HG02943 (cell line): Measurements from ENCODE around the gene DARS1.

ENCODE experiments used
- ATAC-seq: cut with Tn5 transposase; IDR thresholded peaks from one replicate; pipeline ENCODE4 v1.9.1; 2021; ENCODE audit warnings: mild to moderate bottlenecking, low read depth, moderate library complexity; ENCODE audit not compliant: unreplicated experiment

The DARS1 gene

DNA sequence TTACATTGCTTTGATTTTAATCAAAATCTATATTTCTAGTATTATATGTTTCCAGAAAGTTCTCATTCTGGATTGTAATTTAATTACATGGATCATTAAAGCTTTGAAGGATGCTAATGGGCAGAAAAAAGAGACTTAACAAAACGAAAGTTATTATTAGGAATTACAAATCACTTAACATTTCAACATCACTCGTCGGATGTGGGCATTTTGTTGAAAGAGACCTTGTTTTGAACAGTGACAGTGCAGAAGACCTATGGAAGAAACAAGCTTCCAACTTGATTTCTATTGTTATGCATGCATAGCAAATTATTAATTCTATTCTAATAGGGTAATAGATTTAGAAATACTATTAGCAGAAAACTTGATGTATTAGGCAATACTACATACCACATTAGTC, 31.4 kb upstream of the DARS1 start:
- no peak for ATAC-seq

DNA sequence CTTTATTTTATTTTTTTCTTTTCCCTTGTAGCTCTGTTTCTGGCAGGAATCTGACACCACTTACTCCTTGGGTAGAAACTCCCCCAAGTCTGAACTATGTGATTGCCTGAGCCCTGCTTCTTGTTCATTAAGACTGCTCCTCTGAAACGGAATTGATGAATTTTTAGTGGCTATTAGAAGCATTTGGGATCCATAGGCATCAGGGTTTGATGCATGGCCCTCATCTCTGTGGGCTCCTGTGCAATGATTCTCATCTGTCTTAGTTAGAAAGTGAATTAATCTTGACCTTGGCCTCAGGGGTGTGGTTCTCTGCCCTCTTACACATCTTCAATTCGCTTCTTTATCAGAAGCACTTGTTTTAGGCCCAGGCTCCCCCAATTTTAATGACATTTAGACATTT, 31.0 kb upstream of the DARS1 start:
- ATAC-seq = no peak

DNA sequence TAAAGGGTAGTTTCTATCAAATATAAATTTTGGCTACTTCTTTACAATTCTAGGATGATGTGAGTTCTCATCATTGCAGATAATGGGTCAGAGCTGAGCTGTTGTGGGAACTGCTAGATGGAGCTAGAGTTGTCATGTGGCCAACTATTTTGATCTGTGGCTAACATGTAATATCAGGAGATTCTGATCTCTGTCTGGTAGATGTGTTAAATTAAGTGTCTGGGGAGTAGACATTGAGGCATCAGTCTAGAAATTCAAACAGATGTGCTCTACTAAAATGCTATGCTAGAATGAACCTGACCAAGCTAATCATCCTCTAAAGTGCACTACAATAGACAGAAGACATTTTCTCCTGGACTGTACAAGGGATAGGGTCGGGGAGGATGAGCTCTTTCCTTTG, 30.3 kb upstream of the DARS1 start:
- ATAC-seq = no peak

DNA sequence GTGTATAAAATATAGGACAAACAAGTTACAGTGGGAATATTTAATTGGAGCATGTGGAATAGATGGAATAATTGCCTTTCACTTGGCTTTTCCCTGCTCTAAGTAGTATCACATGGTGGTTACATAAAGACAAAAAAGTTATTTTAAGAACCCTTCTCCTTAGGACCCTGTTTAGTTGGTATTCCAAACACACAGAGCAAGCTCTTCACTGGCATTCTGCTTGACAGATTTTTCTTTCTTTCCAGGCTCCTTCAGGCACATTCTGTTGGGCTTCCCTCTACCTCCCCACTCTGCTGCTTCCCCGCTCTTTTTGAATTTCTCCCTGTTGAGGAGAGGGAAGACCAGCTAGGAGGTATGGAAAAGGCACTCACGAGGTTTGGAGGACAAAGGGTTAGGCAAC, 29.0 kb upstream of the DARS1 start:
- no peak for ATAC-seq

DNA sequence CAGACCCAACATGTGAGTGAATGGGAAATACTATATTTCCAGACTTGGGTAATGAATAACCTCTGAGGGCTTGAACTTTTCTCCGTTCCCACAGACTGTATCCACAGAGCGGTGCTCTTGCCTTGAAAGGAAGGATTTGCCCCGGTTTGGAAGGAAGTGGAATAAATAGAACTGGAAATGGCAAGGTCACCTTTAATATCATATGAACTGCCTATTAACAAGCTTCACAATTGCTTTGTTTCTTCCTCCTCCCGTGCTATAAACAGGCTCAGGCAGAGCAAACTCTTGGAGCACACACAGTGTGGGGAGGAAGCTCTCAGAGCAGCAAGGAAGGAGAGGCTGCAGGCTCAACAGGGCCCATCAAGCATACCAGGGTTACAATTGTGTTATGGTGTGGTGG, 28.5 kb upstream of the DARS1 start:
- no peak for ATAC-seq

DNA sequence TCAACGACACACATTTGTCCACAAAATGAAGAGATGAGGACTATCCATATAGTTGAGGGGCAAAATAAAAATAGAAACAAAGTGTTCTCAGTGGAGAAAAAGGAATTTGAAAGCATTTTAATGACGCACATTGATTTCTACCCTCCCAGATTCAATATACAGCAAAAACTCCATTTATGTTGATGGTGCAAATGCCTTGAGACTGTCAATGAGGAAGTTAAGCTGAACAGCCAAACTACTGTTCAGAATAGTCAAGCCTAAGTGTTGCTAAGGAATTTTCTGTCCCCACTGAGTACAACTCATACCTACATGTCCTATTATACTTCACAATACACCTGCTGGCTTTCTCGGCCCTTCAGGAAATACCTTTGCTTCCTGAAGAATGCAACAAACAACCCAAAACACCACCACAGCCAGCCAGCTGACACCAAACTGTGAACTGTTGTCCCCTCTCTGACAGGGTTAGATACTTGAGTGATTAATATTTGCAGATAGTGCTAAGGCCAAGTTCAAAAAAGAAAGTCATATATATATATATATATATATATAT, 27.8 kb upstream of the DARS1 start:
- ATAC-seq = no peak

DNA sequence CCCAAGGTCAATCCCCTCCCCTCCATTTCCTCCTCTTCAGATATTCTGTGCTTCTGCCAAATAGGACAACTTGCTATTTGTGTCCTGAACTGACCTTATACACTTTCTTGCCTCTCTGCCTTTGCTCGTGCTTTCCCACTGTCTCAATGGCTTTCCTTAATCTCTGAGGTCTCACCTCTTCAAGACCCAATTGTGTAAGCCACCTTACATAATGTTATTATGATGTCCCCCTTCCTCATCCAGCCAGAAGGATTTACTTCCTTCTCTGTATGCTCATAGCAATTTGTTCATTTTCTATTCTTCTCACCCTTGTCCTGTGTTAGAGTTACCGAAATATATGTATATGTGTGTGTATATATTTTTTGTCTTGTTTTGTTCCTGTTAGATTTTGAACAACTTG, 26.9 kb upstream of the DARS1 start:
- ATAC-seq = no peak

DNA sequence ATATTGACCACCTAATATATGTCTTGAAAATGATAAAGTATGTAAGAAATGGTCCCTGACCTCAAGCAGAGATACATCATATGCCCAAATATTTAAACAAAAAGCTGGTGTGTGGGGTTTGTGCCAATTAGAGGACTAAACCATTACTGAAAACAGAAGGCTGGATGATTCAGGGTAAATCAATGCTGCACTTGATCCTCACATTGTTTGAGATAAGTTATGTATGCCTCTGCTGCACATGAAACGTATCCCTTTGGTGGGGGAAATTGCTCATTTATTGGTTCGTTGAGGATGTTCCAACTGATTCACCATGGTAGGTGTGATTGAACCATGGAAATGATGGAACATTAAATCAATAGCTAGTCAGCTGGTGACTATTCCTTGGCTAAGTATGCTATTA, 24.7 kb upstream of the DARS1 start:
- ATAC-seq = no peak

DNA sequence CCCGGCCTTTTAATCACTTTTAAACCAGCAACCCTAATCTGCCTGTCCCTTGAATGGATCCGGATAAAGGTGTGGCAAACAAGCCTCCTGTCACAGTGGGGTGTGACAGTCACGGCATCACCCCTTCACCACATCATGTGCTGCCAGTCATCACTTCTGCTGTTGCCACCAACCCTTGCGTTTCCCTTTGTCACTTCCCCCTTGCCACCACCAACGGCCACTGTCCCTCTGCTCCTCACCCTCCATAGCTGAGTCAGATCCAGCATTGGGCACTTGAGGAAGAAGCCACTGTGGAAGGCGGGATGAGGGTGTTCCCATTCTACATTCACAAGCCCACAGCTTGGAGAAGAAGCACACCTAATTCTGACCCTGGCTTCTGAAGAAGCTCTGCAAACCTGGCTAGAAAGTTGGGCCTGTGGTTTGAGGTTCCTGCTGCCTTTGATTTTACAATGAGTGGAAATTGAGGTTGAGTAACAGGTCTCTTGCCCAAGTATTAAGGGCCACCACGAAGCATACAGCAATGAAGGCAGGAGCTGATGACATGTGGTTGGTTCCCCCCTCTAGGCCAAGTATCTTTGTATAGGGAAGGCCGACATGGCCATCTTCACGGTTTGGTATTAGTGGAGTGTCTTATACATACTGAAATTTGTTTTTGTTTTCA, 22.9 kb upstream of the DARS1 start:
- ATAC-seq = peak; percentile 53

DNA sequence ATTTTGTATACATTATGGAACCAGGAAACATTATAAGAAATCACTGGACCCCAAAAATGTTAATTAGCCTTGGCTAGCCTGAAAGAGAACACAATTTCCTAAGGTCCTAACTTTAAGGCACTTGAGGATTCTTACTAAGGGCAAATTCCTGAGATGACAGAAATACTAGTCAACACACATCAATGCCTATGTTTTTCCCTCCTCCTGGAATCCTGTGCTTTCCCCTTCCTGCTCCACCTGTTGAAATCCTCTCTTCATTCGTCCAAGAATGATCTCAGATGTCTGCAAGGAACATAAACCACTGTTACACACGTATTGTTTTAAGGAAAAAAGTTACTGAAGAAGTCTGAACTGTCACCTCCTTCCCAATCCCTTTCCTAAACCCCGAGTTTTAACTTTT, 21.2 kb upstream of the DARS1 start:
- no peak for ATAC-seq

DNA sequence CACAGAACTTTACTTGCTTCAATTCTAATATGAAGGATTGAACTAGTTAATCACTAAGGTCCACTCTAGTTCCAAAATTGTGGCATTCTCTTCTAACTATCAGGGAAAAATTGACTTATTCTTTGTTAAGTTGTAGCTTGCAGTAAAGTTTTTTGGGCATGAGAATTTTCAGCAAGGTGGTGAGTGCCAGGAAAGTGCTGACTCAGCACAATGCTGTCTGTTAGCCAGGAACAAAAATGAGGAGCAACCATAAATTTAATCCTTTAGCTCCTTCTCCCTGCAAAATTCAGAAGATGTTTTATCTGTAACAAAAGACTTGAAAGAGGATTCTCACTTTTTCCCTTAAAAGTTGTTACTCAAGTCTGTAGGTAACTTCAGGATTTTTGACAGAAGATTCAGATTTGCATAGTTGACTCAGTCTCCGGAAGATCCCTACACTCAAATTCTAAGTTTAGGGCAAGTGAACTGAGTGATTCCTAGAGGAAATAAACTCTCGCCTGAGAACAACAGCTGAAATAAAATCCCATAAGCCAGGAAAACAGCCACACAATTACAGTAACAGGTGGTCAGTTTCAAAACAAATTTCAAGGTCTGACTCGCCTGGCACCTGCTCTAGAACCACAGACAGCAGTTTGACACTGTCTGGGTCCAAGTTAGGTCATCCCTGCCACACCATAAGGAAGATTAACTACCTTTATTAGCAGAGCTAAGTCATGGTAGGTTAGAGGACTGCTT, 20.2 kb upstream of the DARS1 start:
- ATAC-seq = no peak

DNA sequence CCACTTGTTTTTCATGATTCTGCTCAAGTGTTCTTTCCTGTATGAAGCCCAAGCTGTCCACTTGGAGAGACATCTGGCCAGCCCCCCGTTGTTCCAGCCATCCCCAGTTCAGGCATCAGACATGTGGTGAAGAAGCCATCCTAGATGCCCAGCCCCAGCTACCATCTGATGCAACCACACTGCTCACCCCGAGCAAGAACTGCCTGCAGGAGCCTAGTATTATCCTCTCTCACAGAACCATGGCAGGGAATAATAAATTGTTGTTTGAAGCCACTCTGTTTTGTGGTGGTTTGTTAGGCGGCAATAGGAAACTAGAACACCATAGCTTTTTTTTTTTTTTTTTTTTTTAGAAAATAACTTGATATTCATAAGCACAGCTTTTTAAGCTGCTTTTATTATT, 19.5 kb upstream of the DARS1 start:
- ATAC-seq = no peak

DNA sequence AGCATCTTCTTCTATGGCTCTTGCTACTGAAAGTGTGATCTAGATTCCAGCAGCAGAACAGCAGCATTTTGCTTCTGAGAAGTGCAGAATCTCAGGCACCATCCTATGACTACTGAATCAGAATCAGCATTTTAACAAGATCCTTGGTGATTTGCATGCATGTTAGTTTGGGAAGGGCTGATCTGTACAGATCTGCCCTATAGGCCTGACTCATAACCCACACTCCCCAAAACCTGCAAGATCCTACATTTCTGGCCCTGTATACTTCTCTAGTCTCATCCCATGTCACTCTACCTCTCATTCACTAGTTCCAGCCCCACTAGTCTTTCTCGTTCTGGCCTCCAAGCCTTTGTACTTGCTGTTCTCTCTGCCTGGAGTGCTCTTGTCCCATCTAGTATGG, 15.7 kb upstream of the DARS1 start:
- no peak for ATAC-seq

DNA sequence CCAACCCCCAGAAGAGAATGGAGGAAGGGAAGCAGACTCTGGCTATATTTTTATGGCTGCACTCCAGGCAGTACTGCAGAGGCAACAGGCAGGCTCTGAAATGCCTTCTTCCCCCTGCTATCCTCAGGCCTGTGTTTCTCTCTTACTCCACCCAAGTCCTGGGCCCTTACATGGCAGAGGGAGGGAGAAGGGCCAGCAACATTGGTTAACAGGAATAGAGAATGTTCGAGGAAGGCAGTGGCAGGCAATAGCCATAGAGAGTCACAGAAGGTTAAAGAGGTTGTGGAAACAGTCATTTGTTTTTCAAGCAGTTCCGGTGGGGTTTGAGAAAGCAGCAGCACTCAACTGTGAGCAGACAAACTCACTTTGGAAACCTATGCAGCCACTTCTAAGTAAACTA, 15.1 kb upstream of the DARS1 start:
- peak; percentile 58 for ATAC-seq

DNA sequence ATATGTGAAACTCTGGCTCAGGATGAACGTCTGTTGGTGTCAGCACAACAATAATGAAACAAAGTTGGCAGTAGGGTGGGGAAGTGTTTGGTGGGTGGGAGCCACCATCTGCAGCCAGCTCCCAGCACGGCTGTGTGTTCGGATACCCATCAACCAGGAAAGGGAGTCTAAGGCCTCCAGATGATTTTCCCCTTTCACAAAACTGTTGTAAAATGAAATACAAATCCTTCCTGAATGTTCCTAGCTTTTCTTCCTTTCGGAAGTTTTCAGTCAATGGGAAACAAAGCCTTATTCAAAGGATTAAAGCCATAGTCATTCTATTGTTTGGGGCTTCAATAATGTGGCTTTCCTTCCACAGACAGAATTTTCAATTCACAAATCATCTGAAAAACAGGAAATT, 14.5 kb upstream of the DARS1 start:
- no peak for ATAC-seq

DNA sequence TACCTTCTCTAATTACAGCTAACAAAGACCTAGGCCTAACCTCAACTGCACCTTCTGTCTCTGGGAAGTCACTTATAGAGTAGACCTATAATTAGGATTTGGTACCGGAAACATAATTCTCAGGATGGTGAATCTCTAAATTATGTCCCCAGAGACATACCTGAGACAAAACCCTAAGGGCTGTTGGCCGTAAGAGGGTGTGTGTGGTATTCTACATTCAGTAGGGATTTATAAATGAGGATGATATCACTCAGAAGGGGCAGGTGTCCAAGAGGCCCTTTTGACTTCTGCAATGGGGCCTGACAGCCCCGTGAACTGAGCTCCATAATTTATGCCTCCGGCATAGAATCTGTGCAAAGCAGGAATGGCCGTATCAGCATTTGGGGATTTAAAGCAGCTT, 13.5 kb upstream of the DARS1 start:
- no peak for ATAC-seq

DNA sequence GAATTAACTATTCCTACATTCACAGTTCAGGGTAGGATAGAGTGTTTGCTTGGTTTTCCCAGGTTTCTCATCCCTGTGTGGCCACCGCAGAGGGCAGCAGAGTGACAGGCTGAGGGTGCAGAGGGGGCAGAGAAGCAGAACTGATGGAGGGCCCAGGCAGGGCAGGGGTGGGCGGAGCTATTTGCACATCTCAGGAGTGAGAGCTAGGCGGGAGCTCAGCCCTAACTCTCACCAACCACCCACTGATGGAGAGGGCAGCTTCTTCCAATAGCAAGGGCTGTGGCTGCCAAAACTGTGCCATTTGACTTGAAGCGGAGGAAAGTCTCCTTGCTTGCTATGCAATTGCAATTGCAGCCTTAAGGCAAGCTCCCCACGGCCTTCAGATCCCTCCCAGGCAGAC, 12.0 kb upstream of the DARS1 start:
- ATAC-seq = no peak

DNA sequence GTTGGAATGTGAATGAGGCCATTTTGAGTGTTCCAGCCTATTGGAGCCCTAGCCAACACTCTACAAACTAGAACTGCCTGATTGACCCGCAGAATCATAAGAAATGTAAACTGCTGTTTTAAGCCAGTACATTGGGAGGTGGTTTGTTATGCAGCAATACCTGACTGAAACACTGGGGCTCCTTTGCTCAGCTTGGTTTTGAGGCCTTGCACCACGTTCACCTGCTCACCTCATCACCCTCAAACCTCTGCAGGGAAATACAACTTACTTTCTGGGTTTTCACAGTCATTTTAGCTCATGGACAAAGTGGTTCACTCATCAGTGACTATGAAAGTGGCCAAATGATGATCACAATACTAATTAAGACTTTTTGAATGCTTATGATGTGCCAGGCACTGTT, 10.9 kb upstream of the DARS1 start:
- ATAC-seq = no peak

DNA sequence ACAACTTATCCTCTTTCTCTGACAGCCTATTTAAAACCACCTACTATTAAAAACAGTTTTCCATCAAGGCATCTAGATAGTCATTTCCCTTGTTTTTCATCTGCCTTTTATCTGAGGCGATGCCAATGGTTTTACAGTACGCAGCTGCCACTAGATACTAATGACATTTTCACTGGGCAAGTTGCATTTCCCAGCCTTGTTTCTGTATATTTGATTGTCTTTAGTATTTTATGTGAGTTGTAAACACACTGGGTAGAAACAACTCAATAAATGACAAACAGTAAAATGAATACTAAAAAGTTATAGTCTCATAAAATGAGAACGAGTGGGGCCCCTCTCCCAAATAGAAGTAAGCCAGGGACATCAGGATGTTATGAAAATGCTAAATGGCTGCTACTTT, 8.9 kb upstream of the DARS1 start:
- no peak for ATAC-seq

DNA sequence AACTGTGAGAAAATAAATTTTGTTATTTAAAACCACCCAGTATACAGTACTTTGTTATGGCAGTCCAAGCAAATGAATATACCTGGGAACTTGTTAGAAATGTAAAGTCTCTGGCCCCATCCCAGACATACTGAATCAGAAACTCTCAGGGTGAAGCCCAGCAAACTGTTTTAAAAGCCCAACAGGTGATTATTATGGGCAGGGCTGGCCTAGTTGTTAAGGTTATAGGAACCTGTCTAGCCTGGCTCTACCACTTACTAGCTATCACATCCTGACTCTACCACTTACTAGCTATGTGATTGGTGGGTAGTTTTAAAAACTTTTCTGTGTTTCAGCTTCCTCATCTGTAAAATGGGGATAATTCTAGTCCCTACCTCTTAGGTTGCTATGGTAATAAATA, 8.0 kb upstream of the DARS1 start:
- no peak for ATAC-seq

DNA sequence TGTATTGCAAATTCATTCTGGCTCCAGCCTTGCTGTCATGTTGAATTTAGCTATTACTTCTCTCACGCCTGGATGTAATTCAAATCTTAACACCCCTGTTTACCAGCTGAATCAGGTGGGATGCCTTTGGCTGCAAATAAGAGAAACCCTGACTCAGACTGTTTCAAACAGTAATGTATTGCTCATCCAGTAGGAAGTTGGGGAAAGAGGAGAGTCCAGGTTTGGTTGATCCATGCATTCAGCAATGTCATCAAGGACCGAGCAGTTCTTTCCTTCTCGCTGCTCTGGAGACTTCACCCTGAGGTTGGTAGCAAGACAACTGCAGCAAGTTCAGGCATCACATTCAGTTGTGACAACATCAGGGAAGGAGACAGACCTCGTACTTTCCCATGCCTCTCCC, 6.4 kb upstream of the DARS1 start:
- ATAC-seq = no peak

DNA sequence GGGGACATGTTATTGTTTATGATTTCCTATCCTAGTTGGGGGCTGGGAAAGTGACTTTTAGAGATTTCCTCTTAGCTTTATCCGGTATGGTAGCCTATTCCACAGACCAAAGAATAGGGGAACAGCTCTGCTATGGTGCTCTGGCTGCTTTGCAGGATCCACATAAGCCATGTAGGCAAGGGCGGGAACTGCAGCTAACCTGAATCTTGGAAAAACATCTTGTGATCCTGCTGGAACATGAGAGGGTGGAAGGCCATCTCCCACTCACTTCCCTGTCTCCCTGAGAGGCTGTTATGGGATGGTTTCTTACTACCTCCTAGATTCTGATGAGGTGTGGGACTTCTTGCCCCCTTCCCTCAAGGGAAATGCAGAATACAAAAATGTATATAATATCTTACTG, 2.0 kb upstream of the DARS1 start:
- ATAC-seq = no peak
